ENCODE data around the gene FUT3.

DNA sequence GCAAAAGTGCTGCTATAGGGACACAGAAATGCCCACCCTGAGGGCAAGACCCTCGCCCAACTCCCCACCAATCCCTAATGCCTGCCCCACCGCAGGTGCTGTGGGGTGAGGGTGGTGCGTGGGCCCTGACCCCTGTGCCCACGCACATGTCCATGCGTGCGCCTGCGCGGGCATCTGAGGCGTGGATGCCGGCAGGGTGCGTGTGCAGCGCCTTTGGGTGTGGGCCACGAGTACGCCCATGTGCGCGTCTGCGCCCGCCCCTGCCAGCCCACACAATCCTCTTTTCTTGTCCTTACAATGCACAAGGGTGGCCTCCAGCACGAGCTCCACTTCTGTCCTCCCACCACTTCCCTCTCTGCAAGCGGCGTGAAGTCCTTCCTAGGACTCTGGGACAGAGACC is 26.1 kb downstream of the FUT3 start:
- TF ChIP-seq POLR2AphosphoS5 (IDR thresholded peaks at IDR 0.05) = no peak
- TF ChIP-seq, protein P1, sequence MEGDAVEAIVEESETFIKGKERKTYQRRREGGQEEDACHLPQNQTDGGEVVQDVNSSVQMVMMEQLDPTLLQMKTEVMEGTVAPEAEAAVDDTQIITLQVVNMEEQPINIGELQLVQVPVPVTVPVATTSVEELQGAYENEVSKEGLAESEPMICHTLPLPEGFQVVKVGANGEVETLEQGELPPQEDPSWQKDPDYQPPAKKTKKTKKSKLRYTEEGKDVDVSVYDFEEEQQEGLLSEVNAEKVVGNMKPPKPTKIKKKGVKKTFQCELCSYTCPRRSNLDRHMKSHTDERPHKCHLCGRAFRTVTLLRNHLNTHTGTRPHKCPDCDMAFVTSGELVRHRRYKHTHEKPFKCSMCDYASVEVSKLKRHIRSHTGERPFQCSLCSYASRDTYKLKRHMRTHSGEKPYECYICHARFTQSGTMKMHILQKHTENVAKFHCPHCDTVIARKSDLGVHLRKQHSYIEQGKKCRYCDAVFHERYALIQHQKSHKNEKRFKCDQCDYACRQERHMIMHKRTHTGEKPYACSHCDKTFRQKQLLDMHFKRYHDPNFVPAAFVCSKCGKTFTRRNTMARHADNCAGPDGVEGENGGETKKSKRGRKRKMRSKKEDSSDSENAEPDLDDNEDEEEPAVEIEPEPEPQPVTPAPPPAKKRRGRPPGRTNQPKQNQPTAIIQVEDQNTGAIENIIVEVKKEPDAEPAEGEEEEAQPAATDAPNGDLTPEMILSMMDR (IDR thresholded peaks at IDR 0.05; ENCODE audit: poor library complexity, severe bottlenecking) = no peak
- TF ChIP-seq EP300 (conservative IDR thresholded peaks at IDR 0.05; ENCODE audit: poor library complexity, severe bottlenecking) = no peak
- no peak for TF ChIP-seq EZH2 (IDR thresholded peaks at IDR 0.05; ENCODE audit: borderline replicate concordance, insufficient read depth, low read length, poor library complexity, severe bottlenecking)
- no peak for TF ChIP-seq TAF1 (IDR thresholded peaks at IDR 0.05; ENCODE audit: low read depth)
- TF ChIP-seq MXI1 (conservative IDR thresholded peaks at IDR 0.05; ENCODE audit: poor library complexity, severe bottlenecking) = no peak
- no peak for TF ChIP-seq SMC3 (conservative IDR thresholded peaks at IDR 0.05; ENCODE audit: poor library complexity)
- TF ChIP-seq, protein P2, sequence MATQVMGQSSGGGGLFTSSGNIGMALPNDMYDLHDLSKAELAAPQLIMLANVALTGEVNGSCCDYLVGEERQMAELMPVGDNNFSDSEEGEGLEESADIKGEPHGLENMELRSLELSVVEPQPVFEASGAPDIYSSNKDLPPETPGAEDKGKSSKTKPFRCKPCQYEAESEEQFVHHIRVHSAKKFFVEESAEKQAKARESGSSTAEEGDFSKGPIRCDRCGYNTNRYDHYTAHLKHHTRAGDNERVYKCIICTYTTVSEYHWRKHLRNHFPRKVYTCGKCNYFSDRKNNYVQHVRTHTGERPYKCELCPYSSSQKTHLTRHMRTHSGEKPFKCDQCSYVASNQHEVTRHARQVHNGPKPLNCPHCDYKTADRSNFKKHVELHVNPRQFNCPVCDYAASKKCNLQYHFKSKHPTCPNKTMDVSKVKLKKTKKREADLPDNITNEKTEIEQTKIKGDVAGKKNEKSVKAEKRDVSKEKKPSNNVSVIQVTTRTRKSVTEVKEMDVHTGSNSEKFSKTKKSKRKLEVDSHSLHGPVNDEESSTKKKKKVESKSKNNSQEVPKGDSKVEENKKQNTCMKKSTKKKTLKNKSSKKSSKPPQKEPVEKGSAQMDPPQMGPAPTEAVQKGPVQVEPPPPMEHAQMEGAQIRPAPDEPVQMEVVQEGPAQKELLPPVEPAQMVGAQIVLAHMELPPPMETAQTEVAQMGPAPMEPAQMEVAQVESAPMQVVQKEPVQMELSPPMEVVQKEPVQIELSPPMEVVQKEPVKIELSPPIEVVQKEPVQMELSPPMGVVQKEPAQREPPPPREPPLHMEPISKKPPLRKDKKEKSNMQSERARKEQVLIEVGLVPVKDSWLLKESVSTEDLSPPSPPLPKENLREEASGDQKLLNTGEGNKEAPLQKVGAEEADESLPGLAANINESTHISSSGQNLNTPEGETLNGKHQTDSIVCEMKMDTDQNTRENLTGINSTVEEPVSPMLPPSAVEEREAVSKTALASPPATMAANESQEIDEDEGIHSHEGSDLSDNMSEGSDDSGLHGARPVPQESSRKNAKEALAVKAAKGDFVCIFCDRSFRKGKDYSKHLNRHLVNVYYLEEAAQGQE (IDR thresholded peaks at IDR 0.05; ENCODE audit: borderline replicate concordance) = no peak

Measured in neural cell (in vitro differentiated cells).